HepG2 (cell line): ENCODE data around the gene FANCF. TPM values are rescaled to one million over a fixed set of nuclear protein-coding genes. Genes with fewer than 3 reads are reported as not detected.

ENCODE experiments used
- DBP ChIP-seq: sonication (generic); formaldehyde crosslinking; IDR thresholded peaks from 2 replicates; pipeline ENCODE4 v1.4.0; 2020; ENCODE audit warnings: missing genetic modification reagents; ENCODE audit errors: not compliant biosample characterization
- ELF4 ChIP-seq: sonication (generic); formaldehyde crosslinking; IDR thresholded peaks from 2 replicates; pipeline ENCODE4 v1.5.0; 2020; ENCODE audit warnings: missing genetic modification reagents, mild to moderate bottlenecking, moderate library complexity, borderline replicate concordance
- HOXA5 ChIP-seq: sonication (generic); formaldehyde crosslinking; IDR thresholded peaks from 2 replicates; pipeline ENCODE4 v1.4.0; 2020; ENCODE audit warnings: missing genetic modification reagents
- KAT7 ChIP-seq: IDR thresholded peaks from 2 replicates; pipeline ENCODE4 v1.6.1; 2018; ENCODE audit warnings: borderline replicate concordance, missing compliant biosample characterization
- MLXIP ChIP-seq: sonication (generic); formaldehyde crosslinking; IDR thresholded peaks from 2 replicates; pipeline ENCODE4 v1.9.0; 2021; ENCODE audit warnings: missing genetic modification reagents, borderline replicate concordance
- MTERF4 ChIP-seq: sonication (generic); formaldehyde crosslinking; IDR thresholded peaks from 2 replicates; pipeline ENCODE4 v1.8.0; 2023; ENCODE audit warnings: mild to moderate bottlenecking, missing genetic modification reagents
- MXD3 ChIP-seq: IDR thresholded peaks from 2 replicates; pipeline ENCODE4 v1.6.1; 2016; ENCODE audit warnings: mild to moderate bottlenecking, missing biosample characterization, missing genetic modification reagents
- MYPOP ChIP-seq: sonication (generic); formaldehyde crosslinking; IDR thresholded peaks from 2 replicates; pipeline ENCODE4 v1.8.1; 2023; ENCODE audit warnings: mild to moderate bottlenecking, moderate library complexity, missing genetic modification reagents
- PHF21A ChIP-seq: sonication (generic); formaldehyde crosslinking; IDR thresholded peaks from 2 replicates; pipeline ENCODE4 v1.5.0; 2020; ENCODE audit warnings: mild to moderate bottlenecking, missing genetic modification reagents
- SNAPC2 ChIP-seq: sonication (generic); formaldehyde crosslinking; IDR thresholded peaks from 2 replicates; pipeline ENCODE4 v1.8.1; 2022; ENCODE audit warnings: mild to moderate bottlenecking, missing genetic modification reagents
- TGIF2 ChIP-seq: IDR thresholded peaks from 2 replicates; pipeline ENCODE4 v1.6.1; 2016; ENCODE audit warnings: control low read depth, missing compliant biosample characterization
- THAP8 ChIP-seq: sonication (generic); formaldehyde crosslinking; IDR thresholded peaks from 2 replicates; pipeline ENCODE4 v1.5.1; 2020; ENCODE audit warnings: missing genetic modification reagents, mild to moderate bottlenecking, borderline replicate concordance
- TRAFD1 ChIP-seq: sonication (generic); formaldehyde crosslinking; IDR thresholded peaks from 2 replicates; pipeline ENCODE4 v1.5.1; 2020; ENCODE audit warnings: missing genetic modification reagents, mild to moderate bottlenecking, borderline replicate concordance
- ZNF205 ChIP-seq: IDR thresholded peaks from 2 replicates; pipeline ENCODE4 v1.6.1; 2018; ENCODE audit warnings: missing biosample characterization, missing genetic modification reagents
- ZNF414 ChIP-seq: sonication (generic); formaldehyde crosslinking; IDR thresholded peaks from 2 replicates; pipeline ENCODE4 v1.5.0; 2020; ENCODE audit warnings: missing genetic modification reagents
- ZNF724P ChIP-seq: sonication (generic); formaldehyde crosslinking; IDR thresholded peaks from 2 replicates; pipeline ENCODE4 v1.8.0; 2022; ENCODE audit warnings: missing genetic modification reagents, borderline replicate concordance
- ZNF841 ChIP-seq: sonication (generic); formaldehyde crosslinking; IDR thresholded peaks from 2 replicates; pipeline ENCODE4 v1.8.1; 2023; ENCODE audit warnings: missing genetic modification reagents, borderline replicate concordance
- ZNF850 ChIP-seq: sonication (generic); formaldehyde crosslinking; conservative IDR thresholded peaks from 2 replicates; pipeline ENCODE4 v1.9.0; 2021; ENCODE audit warnings: mild to moderate bottlenecking, missing genetic modification reagents
- polyA plus RNA-seq, 8 experiments: library from polyadenylated mRNA; depleted of rRNA in 3 of 8; stranded (reverse) in 7 of 8; unstranded in 1 of 8; fragments of >200 nt; fragmentation: Illumina TruSeq in 4 of 8; extraction: Trizol in 4 of 8; gene quantifications; 2 replicates each; pipeline versions ENCODE4 v1.2.1 to v1.2.3, GENCODE V29; 2011 to 2016; ENCODE audit warnings: low read depth in 4 of 8, missing spikeins in 1 of 8, mixed read lengths in 1 of 8; ENCODE audit not compliant: insufficient read depth in 1 of 8
- total RNA-seq, 5 experiments: library from RNA; depleted of rRNA; stranded (reverse); fragments of >200 nt; fragmentation: Illumina TruSeq; extraction: Trizol; gene quantifications; 2 replicates each; pipeline ENCODE4 v1.2.3, GENCODE V29; 2016; ENCODE audit warnings: low read depth in 1 of 5

Gene FANCF
- total and polyA plus RNA-seq, 2 of the 13 experiments (the other 11 are each of a cell fraction or from before 2014, with no cell fraction given): 2.5 to 9.7 TPM

- 0 out of 2 replicates have a peak, but pooled peaks have one; percentile 34 for TF ChIP-seq ELF4 (CRISPR knock-in tag)
- peak; percentile 66; the same call in 1 of the 2 replicates for TF ChIP-seq TGIF2
- no peak; the same call in 1 of the 2 replicates for TF ChIP-seq MXD3
- 0 out of 2 replicates have a peak, but pooled peaks have one; percentile 51 for TF ChIP-seq ZNF841 (CRISPR knock-in tag)
- no peak for TF ChIP-seq ZNF205
- TF ChIP-seq MTERF4 (CRISPR knock-in tag): 0 out of 2 replicates have a peak, but pooled peaks have one; percentile 54
- TF ChIP-seq MYPOP (CRISPR knock-in tag): 0 out of 2 replicates have a peak, but pooled peaks have one; percentile 59
- peak; percentile 74; the same call in 1 of the 2 replicates for TF ChIP-seq THAP8 (CRISPR knock-in tag)
- TF ChIP-seq SNAPC2: 0 out of 2 replicates have a peak, but pooled peaks have one; percentile 50
- TF ChIP-seq TRAFD1: no peak
- no peak for TF ChIP-seq ZNF724P (CRISPR knock-in tag)
- peak; percentile 56; the same call in 1 of the 2 replicates for TF ChIP-seq MLXIP (CRISPR knock-in tag)
- peak; percentile 58; the same call in 1 of the 2 replicates for TF ChIP-seq KAT7 (CRISPR knock-in tag)
- TF ChIP-seq PHF21A (CRISPR knock-in tag): 0 out of 2 replicates have a peak, but pooled peaks have one; percentile 33
- 0 out of 2 replicates have a peak, but pooled peaks have one; percentile 55 for TF ChIP-seq ZNF414
- TF ChIP-seq ZNF850 (CRISPR knock-in tag): peak; percentile 84; the same call in 1 of the 2 replicates
- TF ChIP-seq DBP (CRISPR knock-in tag): peak; percentile 38
- peak; percentile 74 for TF ChIP-seq HOXA5
Measured at GRCh38 chr11:22624742-22625447, 728 bp downstream of the FANCF start (continued).
